Esophagus muscularis mucosa (tissue), 4 donors: Measurements from ENCODE around the gene ADK. TPM values are rescaled to one million over a fixed set of nuclear protein-coding genes. Genes with fewer than 3 reads are reported as not detected.

Source experiments
- DNase-seq: peaks from one replicate; pipeline ENCODE4 v3.0.0-alpha.2; 2017; ENCODE audit errors: extremely low spot score
- H3K27ac ChIP-seq, 4 donors: fragments of 200-600 bp; sonication (generic); replicated peaks in 1 of 4; 1 replicate in 3 of 4; 2 replicates in 1 of 4; pipeline ENCODE4 v1.5.1; 2016 to 2019; ENCODE audit warnings: mild to moderate bottlenecking in 1 of 4
- H3K27me3 ChIP-seq, 4 donors: fragments of 200-600 bp; sonication (generic); one replicate each; pipeline versions ENCODE4 v1.5.1 to v1.6.0; 2016 to 2019
- H3K36me3 ChIP-seq, 4 donors: fragments of 200-600 bp; sonication (generic); one replicate each; pipeline ENCODE4 v1.5.1; 2016 to 2019
- H3K4me1 ChIP-seq, 4 donors: fragments of 200-600 bp; sonication (generic); one replicate each; pipeline ENCODE4 v1.5.1; 2016 to 2019
- H3K4me3 ChIP-seq, 4 donors: fragments of 200-600 bp; sonication (generic); 1 replicate in 2 of 4; 2 replicates in 2 of 4; pipeline ENCODE4 v1.5.1; 2016 to 2019; ENCODE audit warnings: mild to moderate bottlenecking in 4 of 4, moderate library complexity in 1 of 4
- H3K9me3 ChIP-seq, 4 donors: fragments of 200-600 bp; sonication (generic); 1 replicate in 3 of 4; 2 replicates in 1 of 4; pipeline ENCODE4 v1.5.1; 2016 to 2019
- EP300 ChIP-seq: sonication (generic); formaldehyde crosslinking; IDR thresholded peaks from one replicate; pipeline ENCODE4 v1.6.1; 2017; ENCODE audit warnings: antibody characterized with exemption
- POLR2A ChIP-seq: fragments of 450-650 bp; IDR thresholded peaks from one replicate; pipeline ENCODE4 v1.6.1; 2017; ENCODE audit warnings: antibody characterized with exemption, moderate library complexity, mild to moderate bottlenecking, low read depth
- POLR2AphosphoS5 ChIP-seq, 2 donors: sonication (generic); formaldehyde crosslinking; IDR thresholded peaks; one replicate each; pipeline ENCODE4 v1.6.1; 2017; ENCODE audit warnings: antibody characterized with exemption in 2 of 2
- WGBS: methylation state at CpG from one replicate; pipeline ENCODE4 v1.1.5; 2018; 5-methylcytosine and 5-hydroxymethylcytosine counted together
- intact Hi-C: fragments of 100-400 bp; cut with DNase I; formaldehyde crosslinking; loops from one replicate; pipeline ENCODE4 v1.15.1; 2023
- total RNA-seq, 4 donors: library from RNA; depleted of rRNA; stranded (reverse); fragments of >200 nt; gene quantifications; one replicate each; pipeline versions ENCODE4 v1.1.0 to v1.2.1, GENCODE V29; 2016
- TF ChIP-seq, protein P1 (sequence below), 3 experiments: fragments of 200-600 bp in 2 of 3; fragments of 450-650 bp in 1 of 3; sonication (generic) in 2 of 3; IDR thresholded peaks; one replicate each; pipeline ENCODE4 v1.5.1; 2017 to 2019; ENCODE audit warnings: antibody characterized with exemption in 3 of 3, mild to moderate bottlenecking in 2 of 3, moderate library complexity in 1 of 3

The ADK gene
- total RNA-seq, 4 donors from 2014 or later = 20.2 to 23.3 (median 21.2) TPM

DNA sequence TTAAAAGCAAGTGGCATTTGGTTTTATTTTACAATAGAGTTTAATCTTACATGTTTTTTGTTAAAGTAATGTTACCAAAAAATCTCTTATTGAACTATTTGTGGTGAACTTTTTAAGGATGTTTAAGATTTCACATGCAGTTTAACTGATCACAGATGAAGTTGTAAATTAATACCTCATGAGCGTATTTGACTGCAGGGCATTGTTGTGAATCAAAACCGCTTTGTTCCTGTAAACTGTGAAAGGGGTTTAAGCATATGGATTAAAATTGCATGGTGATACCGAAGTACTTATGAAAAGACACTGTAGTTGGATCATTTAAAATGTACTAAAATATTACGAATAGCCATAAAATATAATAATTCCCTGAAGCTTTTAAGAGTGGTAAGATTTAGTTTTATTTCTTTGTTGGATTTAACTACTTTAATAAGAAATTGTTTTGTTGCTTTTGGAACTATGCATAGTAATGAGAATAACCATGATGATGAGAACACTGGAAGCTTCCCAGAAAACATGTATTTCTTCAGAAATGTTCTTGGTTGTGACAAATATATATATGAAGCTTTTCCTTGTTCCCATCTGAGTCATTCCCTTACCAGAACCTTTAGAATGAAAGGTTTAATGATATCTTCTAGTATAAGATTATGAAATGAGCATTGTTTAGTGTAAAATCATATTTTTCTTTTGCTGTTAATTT lies 131.3 kb downstream of the ADK start:
- intact Hi-C loops = no loop called here
- no peak for DNase-seq
- 75% methylated on average over 4 of the region's 4 CpGs for WGBS
- H3K36me3 ChIP-seq = no peaks in the 10 kb centered on the region
- no peak overlapping the region for H3K27ac ChIP-seq
- H3K27me3 ChIP-seq = no peaks in the 10 kb centered on the region
- H3K4me3 ChIP-seq = no peak overlapping the region
- TF ChIP-seq, protein P1, sequence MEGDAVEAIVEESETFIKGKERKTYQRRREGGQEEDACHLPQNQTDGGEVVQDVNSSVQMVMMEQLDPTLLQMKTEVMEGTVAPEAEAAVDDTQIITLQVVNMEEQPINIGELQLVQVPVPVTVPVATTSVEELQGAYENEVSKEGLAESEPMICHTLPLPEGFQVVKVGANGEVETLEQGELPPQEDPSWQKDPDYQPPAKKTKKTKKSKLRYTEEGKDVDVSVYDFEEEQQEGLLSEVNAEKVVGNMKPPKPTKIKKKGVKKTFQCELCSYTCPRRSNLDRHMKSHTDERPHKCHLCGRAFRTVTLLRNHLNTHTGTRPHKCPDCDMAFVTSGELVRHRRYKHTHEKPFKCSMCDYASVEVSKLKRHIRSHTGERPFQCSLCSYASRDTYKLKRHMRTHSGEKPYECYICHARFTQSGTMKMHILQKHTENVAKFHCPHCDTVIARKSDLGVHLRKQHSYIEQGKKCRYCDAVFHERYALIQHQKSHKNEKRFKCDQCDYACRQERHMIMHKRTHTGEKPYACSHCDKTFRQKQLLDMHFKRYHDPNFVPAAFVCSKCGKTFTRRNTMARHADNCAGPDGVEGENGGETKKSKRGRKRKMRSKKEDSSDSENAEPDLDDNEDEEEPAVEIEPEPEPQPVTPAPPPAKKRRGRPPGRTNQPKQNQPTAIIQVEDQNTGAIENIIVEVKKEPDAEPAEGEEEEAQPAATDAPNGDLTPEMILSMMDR (IDR thresholded peaks at IDR 0.05) = no peak
- TF ChIP-seq POLR2AphosphoS5 (IDR thresholded peaks at IDR 0.05) (no peak), EP300 (no peak), POLR2A (no peak)
- H3K9me3 ChIP-seq = no peaks in the 10 kb centered on the region
- no peaks in the 10 kb centered on the region for H3K4me1 ChIP-seq

DNA sequence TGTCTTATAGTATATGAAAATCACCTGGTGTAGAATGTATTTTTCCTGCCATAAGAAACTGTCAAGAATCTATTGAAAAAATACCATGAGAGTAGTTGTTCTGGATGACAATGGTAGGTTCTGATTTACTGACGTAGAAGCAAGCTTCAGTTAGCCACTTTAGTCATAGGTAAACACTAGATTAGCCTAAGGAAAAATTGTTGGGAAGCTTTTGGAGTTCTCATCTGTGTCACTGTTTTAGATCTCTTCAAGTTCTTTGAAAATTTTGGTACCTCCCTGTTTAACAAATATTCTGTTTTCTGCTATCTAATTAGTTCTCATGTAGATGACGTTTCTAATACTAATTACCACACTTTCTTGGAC lies 131.8 kb downstream of the ADK start:
- TF ChIP-seq EP300 (no peak), POLR2A (no peak), POLR2AphosphoS5 (IDR thresholded peaks at IDR 0.05) (no peak)
- TF ChIP-seq, protein P1 (IDR thresholded peaks at IDR 0.05) = no peak

DNA sequence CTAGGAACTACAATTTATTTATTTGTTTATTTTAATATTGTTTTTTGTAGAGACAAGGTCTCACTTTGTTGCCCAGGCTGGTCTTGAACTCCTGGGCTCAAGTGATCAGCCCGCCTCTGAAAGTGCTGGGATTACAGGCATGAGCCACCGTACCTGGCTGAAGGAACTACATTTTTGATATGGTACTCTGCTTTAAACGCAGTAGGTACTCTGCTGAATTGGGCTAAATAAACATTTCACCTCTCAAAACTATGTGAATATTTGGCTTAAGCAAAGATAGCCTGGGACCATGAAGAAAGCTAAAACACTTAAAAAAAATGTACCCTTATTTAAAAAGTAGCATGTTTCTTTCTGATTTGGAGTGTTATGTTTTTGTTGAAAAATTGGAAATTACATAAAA lies 138.2 kb downstream of the ADK start:
- peak overlapping the region; percentile 66 to 74 (median 70) for H3K27ac ChIP-seq
- H3K4me1 ChIP-seq = peaks cover 3 to 42% (median 27%) of the 10 kb centered on the region in 4 donors
- no peak overlapping the region for H3K4me3 ChIP-seq
- no peak for DNase-seq
- no peaks in the 10 kb centered on the region for H3K27me3 ChIP-seq
- no peaks in the 10 kb centered on the region for H3K36me3 ChIP-seq
- WGBS = 65% methylated on average over 3 of the region's 3 CpGs
- intact Hi-C loops = no loop called here
- no peaks in the 10 kb centered on the region for H3K9me3 ChIP-seq
- no peak for TF ChIP-seq EP300
- no peak for TF ChIP-seq POLR2A
- TF ChIP-seq, protein P1 (IDR thresholded peaks at IDR 0.05) = no peak
- no peak for TF ChIP-seq POLR2AphosphoS5 (IDR thresholded peaks at IDR 0.05)

More for the DNA sequence above, 131.8 kb downstream of the ADK start:
- no peak for DNase-seq
- H3K4me3 ChIP-seq = no peak overlapping the region
- no peaks in the 10 kb centered on the region for H3K36me3 ChIP-seq
- 88% methylated on average over 2 of the region's 2 CpGs for WGBS
- no peaks in the 10 kb centered on the region for H3K4me1 ChIP-seq
- H3K27ac ChIP-seq = no peak overlapping the region
- intact Hi-C loops = no loop called here
- no peaks in the 10 kb centered on the region for H3K27me3 ChIP-seq
- H3K9me3 ChIP-seq = no peaks in the 10 kb centered on the region

DNA sequence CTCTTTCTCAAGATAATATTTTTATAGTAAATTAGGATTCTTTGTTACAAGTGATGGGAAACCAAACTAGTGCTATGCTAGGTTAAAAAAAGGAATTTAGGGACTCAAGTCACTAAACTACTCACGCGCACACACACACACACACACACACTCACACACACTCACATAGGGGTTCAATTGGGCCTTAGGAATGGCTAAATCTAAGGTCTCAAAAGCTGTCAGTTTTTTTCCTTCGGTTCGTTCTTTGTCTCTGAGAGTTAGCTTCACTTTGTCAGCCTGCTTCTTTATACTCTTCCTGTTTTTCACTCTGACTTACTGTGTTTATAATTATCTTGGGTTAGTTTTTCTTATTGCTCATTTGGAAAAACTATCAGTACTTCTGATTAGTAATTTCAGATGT lies 138.9 kb downstream of the ADK start:
- H3K4me3 ChIP-seq = peak overlapping the region; percentile 3 to 33 (median 12)
- 18% methylated on average over 4 of the region's 4 CpGs for WGBS

More for the DNA sequence above, 138.9 kb downstream of the ADK start:
- peak overlapping the region; percentile 66 to 74 (median 70) for H3K27ac ChIP-seq
- no peaks in the 10 kb centered on the region for H3K36me3 ChIP-seq
- TF ChIP-seq EP300 = no peak
- TF ChIP-seq, protein P1 (IDR thresholded peaks at IDR 0.05) = no peak
- no peak for DNase-seq
- intact Hi-C loops = no loop called here
- no peaks in the 10 kb centered on the region for H3K27me3 ChIP-seq
- no peaks in the 10 kb centered on the region for H3K9me3 ChIP-seq
- peaks cover 3 to 48% (median 31%) of the 10 kb centered on the region in 4 donors for H3K4me1 ChIP-seq
